ENCODE results near the gene CEND1.

Gene CEND1

DNA sequence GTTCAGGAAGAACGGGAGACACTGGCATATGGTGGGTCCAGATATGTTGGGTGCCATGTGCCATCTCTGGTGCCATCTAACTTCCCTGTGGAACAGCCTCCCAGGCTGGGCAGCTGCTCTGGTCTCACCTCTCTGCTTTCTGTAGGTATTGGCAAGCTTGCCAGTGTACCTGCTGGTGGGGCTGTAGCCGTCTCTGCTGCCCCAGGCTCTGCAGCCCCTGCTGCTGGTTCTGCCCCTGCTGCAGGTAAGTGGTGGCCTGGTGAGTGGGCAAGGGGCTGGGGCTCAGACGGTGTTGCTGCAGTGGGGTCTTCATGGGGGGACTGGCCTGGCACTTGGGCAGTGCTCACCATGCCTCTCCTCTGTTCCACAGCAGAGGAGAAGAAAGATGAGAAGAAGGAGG lies 22.5 kb upstream of the CEND1 start:
- Mint-ChIP-seq H3K36me3 (ENCODE audit: low read depth) (peaks cover 28% of the 10 kb centered on the region), H3K27me3 (ENCODE audit: low read depth, poor library complexity) (no peaks in the 10 kb centered on the region), H3K9me3 (no peaks in the 10 kb centered on the region), H3K4me3 (no peak overlapping the region), H3K4me1 (peaks cover 32% of the 10 kb centered on the region), H3K27ac (no peak overlapping the region)
- TF ChIP-seq CTCF (IDR thresholded peaks at IDR 0.05) = no peak
- DNase-seq = no peak

- Mint-ChIP-seq H3K27ac (peak overlapping the region; percentile 86), H3K9me3 (no peaks in the 10 kb centered on the region), H3K27me3 (ENCODE audit: low read depth, poor library complexity) (no peaks in the 10 kb centered on the region), H3K4me1 (peaks cover 32% of the 10 kb centered on the region), H3K4me3 (peak overlapping the region; percentile 96), H3K36me3 (ENCODE audit: low read depth) (peaks cover 28% of the 10 kb centered on the region)
- no peak for DNase-seq
- TF ChIP-seq CTCF (IDR thresholded peaks at IDR 0.05) = no peak
Observed at GRCh38 chr11:811446-812245, 21.8 kb upstream of the CEND1 start.

GRCh38 chr11:810040-810567 lies 20.2 kb upstream of the CEND1 start:
- H3K27me3 Mint-ChIP-seq (ENCODE audit: low read depth, poor library complexity) = no peaks in the 10 kb centered on the region
- no peak for DNase-seq
- H3K27ac Mint-ChIP-seq = peak overlapping the region; percentile 80
- peaks cover 28% of the 10 kb centered on the region for H3K36me3 Mint-ChIP-seq (ENCODE audit: low read depth)
- H3K9me3 Mint-ChIP-seq = no peaks in the 10 kb centered on the region
- peak overlapping the region; percentile 96 for H3K4me3 Mint-ChIP-seq
- no peak for TF ChIP-seq CTCF (IDR thresholded peaks at IDR 0.05)
- peaks cover 36% of the 10 kb centered on the region for H3K4me1 Mint-ChIP-seq

DNA sequence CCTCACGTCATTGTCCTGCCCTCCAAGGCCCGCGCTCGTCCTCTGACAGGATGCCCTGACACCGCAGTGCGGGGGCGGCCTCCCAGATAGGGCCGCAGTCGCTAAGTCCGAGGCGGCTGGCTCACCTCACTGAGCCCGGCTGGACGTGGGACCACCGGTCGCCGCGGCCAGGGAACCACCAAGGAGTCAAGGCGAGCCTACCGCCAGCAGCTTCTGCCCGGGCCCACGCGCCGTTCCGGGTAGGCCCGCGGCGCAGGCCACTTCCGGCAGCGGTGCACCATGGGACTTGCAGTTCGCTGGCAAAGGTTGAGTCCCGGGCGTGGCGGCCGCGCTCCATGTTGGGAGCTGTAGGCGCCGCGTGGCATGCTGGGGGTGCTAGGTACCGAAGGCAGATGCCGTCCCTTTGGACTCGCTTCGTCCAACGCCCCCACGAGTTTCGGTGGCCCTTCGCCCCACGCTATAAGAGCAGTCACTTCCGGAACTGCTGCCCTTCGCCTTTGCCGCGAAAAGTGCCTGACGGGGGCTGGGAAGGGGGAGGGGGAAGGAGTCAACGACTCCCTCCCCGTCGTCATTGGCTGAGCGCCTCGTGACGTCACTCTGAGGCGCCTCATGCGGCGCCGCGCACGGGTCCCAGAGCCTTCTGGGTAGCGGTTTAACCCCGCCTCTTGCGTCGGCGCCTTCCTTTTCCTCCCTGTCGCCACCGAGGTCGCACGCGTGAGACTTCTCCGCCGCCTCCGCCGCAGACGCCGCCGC lies 19.6 kb upstream of the CEND1 start, which contains the start of gene RPLP2:
RPLP2 (plus strand) TSS at position 681 of the 753 bp plus-strand sequence. CDS start 268 bp downstream, outside the sequence.
- peaks cover 28% of the 10 kb centered on the region for H3K36me3 Mint-ChIP-seq (ENCODE audit: low read depth)
- H3K27me3 Mint-ChIP-seq (ENCODE audit: low read depth, poor library complexity) = no peaks in the 10 kb centered on the region
- H3K4me3 Mint-ChIP-seq = peak within 1 kb of the TSS; percentile 96
- no peak for TF ChIP-seq CTCF (IDR thresholded peaks at IDR 0.05)
- H3K4me1 Mint-ChIP-seq = peaks cover 36% of the 10 kb centered on the region
- H3K9me3 Mint-ChIP-seq = no peaks in the 10 kb centered on the region
- DNase-seq = peak; percentile 97
- peak within 1 kb of the TSS; percentile 100 for H3K27ac Mint-ChIP-seq

DNA sequence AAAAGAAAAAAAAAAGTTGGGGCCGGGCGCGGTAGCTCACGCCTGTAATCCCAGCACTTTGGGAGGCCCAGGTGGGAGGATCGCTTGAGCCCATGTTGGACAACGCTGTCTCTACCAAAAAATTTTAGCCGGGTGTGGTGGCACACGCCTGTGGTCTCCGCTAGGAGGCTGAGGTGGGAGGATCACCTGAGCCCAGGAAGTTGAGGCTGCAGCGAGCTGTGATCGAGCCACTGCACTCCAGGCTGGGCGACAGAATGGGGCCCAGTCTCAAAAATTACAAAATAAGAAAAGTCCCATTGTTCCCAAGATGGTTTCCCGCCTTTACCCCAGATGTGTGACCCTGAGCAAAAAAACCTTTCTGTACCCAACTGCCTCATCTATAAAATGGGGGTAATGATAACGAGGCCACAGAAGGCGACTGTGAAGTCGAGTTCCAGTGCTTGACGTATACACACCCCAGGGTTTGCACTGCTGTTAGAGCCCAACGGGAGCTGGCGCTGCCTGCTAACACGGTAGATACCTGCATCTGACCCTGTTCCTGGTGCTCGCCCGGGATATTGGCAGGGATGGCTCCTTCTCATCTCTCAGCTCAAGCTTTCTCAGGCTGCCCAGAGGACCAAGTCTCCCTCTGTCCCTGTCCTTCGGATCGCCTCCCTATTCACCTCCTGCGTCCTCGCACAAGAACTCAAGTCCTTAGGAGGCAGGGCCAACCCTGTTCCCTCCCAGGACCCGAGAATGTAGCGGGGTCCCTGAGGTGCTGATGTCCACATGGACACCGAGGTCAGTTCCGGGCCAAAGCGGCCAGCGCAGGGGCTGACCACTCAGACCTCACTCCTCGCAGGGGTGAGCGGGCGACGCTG lies 18.8 kb upstream of the CEND1 start:
- no peak for TF ChIP-seq CTCF (IDR thresholded peaks at IDR 0.05)
- H3K9me3 Mint-ChIP-seq = no peaks in the 10 kb centered on the region
- peaks cover 36% of the 10 kb centered on the region for H3K4me1 Mint-ChIP-seq
- H3K36me3 Mint-ChIP-seq (ENCODE audit: low read depth) = peaks cover 24% of the 10 kb centered on the region
- H3K27ac Mint-ChIP-seq = peak overlapping the region; percentile 100
- peak overlapping the region; percentile 96 for H3K4me3 Mint-ChIP-seq
- H3K27me3 Mint-ChIP-seq (ENCODE audit: low read depth, poor library complexity) = no peaks in the 10 kb centered on the region
- DNase-seq = no peak

All from nephron progenitor cell (in vitro differentiated cells).